Breast epithelium (tissue), 3 donors: Measurements from ENCODE around the gene TBX2.

Source experiments
- CTCF ChIP-seq, 3 donors: fragments of 450-650 bp; IDR thresholded peaks; one replicate each; pipeline ENCODE4 v1.5.1; 2016 to 2017; ENCODE audit warnings: antibody characterized with exemption in 3 of 3, mild to moderate bottlenecking in 3 of 3, moderate library complexity in 3 of 3
- POLR2A ChIP-seq: fragments of 450-650 bp; IDR thresholded peaks from one replicate; pipeline ENCODE4 v1.6.1; 2016; ENCODE audit warnings: antibody characterized with exemption, mild to moderate bottlenecking, moderate library complexity

GRCh38 chr17:61391595-61392291, 7.9 kb upstream of the TBX2 start:
- TF ChIP-seq CTCF (IDR thresholded peaks at IDR 0.05), result no peak
- TF ChIP-seq POLR2A, result no peak
